K562 (cell line): ENCODE results near the gene LAP3.

ENCODE experiments used
- BHLHE40 ChIP-seq: IDR thresholded peaks from 2 replicates; pipeline ENCODE4 v1.6.1; 2011; ENCODE audit warnings: low read length, improper control_type of control experiment
- HMG20B ChIP-seq: fragments of 250-450 bp; sonication (Bioruptor Pico); IDR thresholded peaks from 2 replicates; pipeline ENCODE4 v1.5.0; 2021; ENCODE audit warnings: mild to moderate bottlenecking
- NR2C2 ChIP-seq, 2 experiments: fragments of 200-800 bp in 1 of 2; sonication (Bioruptor generic) in 1 of 2; sonication (generic) in 1 of 2; formaldehyde crosslinking in 1 of 2; IDR thresholded peaks; 2 replicates each; pipeline versions ENCODE4 v1.6.1 to v1.8.0; 2016 to 2022; ENCODE audit warnings: mild to moderate bottlenecking in 1 of 2, missing compliant biosample characterization in 1 of 2, missing genetic modification characterization in 1 of 2, missing genetic modification reagents in 1 of 2
- POLR2A ChIP-seq: fragments of 450-650 bp; conservative IDR thresholded peaks from 2 replicates; pipeline ENCODE4 v1.6.1; 2016
- YBX1 ChIP-seq: fragments of 450-650 bp; IDR thresholded peaks from 2 replicates; pipeline ENCODE4 v1.7.1; 2016; ENCODE audit warnings: mild to moderate bottlenecking
- TF ChIP-seq, protein P1 (sequence below), 3 experiments: IDR thresholded peaks in 2 of 3; conservative IDR thresholded peaks in 1 of 3; 2 replicates each; pipeline ENCODE4 v1.5.1; 2011 to 2012; ENCODE audit warnings: low read length in 3 of 3, mild to moderate bottlenecking in 3 of 3, control low read depth in 2 of 3, improper control_type of control experiment in 1 of 3, inconsistent platforms in 1 of 3, low read depth in 1 of 3, mixed read lengths in 1 of 3, moderate library complexity in 1 of 3; ENCODE audit not compliant: insufficient read depth in 2 of 3
- TF ChIP-seq, protein P2 (sequence below): sonication (generic); formaldehyde crosslinking; IDR thresholded peaks from 2 replicates; pipeline ENCODE4 v1.8.1; 2023; ENCODE audit warnings: mild to moderate bottlenecking, missing genetic modification reagents

DNA sequence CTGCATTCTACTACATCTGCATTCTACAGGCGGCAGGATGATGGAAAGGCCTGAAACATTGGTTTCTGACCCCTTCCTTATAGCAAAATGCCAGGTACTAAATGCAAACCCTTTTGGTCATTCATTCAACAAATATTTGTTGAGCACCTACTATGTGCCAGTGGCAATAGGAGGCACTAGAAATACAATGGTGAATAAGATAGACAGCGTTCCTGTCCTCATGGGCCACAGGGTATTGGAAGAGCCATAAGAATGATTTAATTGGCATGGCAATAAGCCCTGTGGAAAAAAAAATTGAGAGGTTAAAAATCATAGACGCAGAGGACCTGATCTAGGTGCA is 17.3 kb upstream of the LAP3 start:
- no peak for TF ChIP-seq BHLHE40
- TF ChIP-seq YBX1 = no peak
- TF ChIP-seq HMG20B (CRISPR knock-in tag) = no peak
- TF ChIP-seq, protein P1, sequence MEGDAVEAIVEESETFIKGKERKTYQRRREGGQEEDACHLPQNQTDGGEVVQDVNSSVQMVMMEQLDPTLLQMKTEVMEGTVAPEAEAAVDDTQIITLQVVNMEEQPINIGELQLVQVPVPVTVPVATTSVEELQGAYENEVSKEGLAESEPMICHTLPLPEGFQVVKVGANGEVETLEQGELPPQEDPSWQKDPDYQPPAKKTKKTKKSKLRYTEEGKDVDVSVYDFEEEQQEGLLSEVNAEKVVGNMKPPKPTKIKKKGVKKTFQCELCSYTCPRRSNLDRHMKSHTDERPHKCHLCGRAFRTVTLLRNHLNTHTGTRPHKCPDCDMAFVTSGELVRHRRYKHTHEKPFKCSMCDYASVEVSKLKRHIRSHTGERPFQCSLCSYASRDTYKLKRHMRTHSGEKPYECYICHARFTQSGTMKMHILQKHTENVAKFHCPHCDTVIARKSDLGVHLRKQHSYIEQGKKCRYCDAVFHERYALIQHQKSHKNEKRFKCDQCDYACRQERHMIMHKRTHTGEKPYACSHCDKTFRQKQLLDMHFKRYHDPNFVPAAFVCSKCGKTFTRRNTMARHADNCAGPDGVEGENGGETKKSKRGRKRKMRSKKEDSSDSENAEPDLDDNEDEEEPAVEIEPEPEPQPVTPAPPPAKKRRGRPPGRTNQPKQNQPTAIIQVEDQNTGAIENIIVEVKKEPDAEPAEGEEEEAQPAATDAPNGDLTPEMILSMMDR (IDR thresholded peaks at IDR 0.05 in 2 of 3, conservative IDR thresholded peaks at IDR 0.05 in 1 of 3; ENCODE audit: insufficient read depth in 2 of 3, low read depth in 1 of 3, low read length in 3 of 3) = no peak
- TF ChIP-seq, protein P2, sequence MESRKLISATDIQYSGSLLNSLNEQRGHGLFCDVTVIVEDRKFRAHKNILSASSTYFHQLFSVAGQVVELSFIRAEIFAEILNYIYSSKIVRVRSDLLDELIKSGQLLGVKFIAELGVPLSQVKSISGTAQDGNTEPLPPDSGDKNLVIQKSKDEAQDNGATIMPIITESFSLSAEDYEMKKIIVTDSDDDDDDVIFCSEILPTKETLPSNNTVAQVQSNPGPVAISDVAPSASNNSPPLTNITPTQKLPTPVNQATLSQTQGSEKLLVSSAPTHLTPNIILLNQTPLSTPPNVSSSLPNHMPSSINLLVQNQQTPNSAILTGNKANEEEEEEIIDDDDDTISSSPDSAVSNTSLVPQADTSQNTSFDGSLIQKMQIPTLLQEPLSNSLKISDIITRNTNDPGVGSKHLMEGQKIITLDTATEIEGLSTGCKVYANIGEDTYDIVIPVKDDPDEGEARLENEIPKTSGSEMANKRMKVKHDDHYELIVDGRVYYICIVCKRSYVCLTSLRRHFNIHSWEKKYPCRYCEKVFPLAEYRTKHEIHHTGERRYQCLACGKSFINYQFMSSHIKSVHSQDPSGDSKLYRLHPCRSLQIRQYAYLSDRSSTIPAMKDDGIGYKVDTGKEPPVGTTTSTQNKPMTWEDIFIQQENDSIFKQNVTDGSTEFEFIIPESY (CRISPR knock-in tag) = no peak
- no peak for TF ChIP-seq NR2C2 (CRISPR knock-in tag; IDR thresholded peaks at IDR 0.05)
- no peak for TF ChIP-seq NR2C2 (tag; IDR thresholded peaks at IDR 0.05)
- TF ChIP-seq POLR2A = no peak
